Activated naive CD4-positive, alpha-beta T cell treated with anti-CD3 and anti-CD28 coated beads for 36 hours (primary cell): ENCODE data around the gene HDAC8. TPM values are rescaled to one million over a fixed set of nuclear protein-coding genes. Genes with fewer than 3 reads are reported as not detected.
"Not testable (repeated sequence)": the region's sequence is repeated elsewhere in the genome, so short reads cannot be mapped to it uniquely, and the experiment has no call there.

Experiments used
- CTCF ChIA-PET: fragments of 350-600 bp; sonication (Branson Sonifier 250); formaldehyde crosslinking; loops from one replicate; lab custom pipeline; 2021; ENCODE audit warnings: antibody characterized with exemption; lab: Charles Lee
- DNase-seq: peaks from one replicate; pipeline ENCODE4 v3.0.0-alpha.2; 2020
- H3K27ac Mint-ChIP-seq: one replicate; pipeline ENCODE4 v1.8.0; 2021; ENCODE audit warnings: mild to moderate bottlenecking, mixed read lengths
- H3K27me3 Mint-ChIP-seq: one replicate; pipeline ENCODE4 v1.8.0; 2021; ENCODE audit warnings: low read depth, mixed read lengths
- H3K36me3 Mint-ChIP-seq: one replicate; pipeline ENCODE4 v1.8.0; 2021; ENCODE audit warnings: low read depth, mixed read lengths
- H3K4me1 Mint-ChIP-seq: one replicate; pipeline ENCODE4 v1.8.0; 2021; ENCODE audit warnings: low read depth, mixed read lengths
- H3K4me3 Mint-ChIP-seq: one replicate; pipeline ENCODE4 v1.8.0; 2021; ENCODE audit warnings: mild to moderate bottlenecking, moderate library complexity, mixed read lengths
- H3K9me3 Mint-ChIP-seq: one replicate; pipeline ENCODE4 v1.8.0; 2021; ENCODE audit warnings: mixed read lengths
- intact Hi-C: fragments of 100-400 bp; cut with micrococcal nuclease; formaldehyde crosslinking; loops from one replicate; pipeline ENCODE4 v1.15.1; 2023
- total RNA-seq, 2 experiments: library from RNA; stranded (reverse); gene quantifications; one replicate each; pipeline ENCODE4 v1.2.3, GENCODE V29; 2021

HDAC8 gene
- total RNA-seq, 2 experiments from 2014 or later, result 14.8 to 16.8 TPM

DNA sequence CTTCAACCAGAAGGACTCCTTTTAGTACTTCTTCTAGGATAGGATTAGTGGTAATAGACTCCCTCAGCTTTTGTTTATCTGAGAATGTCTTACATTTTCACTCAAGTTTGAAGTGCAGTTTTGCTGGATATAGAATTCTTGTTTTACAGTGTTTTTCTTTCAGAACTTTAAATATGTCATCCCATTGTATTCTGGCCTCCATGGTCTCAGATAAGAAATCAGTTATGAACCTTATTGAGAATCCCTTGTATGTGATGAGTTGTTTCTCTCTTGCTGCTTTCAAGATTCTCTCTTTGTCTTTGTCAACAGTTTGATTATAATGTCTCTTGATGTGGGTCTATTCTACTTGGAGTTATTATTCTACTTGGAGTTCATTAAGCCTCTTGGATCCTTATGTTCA, 150.8 kb downstream of the HDAC8 start:
- DNase-seq, result no peak
- no peak overlapping the region for H3K4me3 Mint-ChIP-seq
- CTCF ChIA-PET, result no interaction called here
- H3K27ac Mint-ChIP-seq, result no peak overlapping the region
- H3K4me1 Mint-ChIP-seq, result no peaks in the 10 kb centered on the region
- intact Hi-C loops, result no loop called here
- no peaks in the 10 kb centered on the region for H3K27me3 Mint-ChIP-seq
- H3K36me3 Mint-ChIP-seq, result peaks cover 9% of the 10 kb centered on the region
- H3K9me3 Mint-ChIP-seq, result peaks cover 12% of the 10 kb centered on the region

DNA sequence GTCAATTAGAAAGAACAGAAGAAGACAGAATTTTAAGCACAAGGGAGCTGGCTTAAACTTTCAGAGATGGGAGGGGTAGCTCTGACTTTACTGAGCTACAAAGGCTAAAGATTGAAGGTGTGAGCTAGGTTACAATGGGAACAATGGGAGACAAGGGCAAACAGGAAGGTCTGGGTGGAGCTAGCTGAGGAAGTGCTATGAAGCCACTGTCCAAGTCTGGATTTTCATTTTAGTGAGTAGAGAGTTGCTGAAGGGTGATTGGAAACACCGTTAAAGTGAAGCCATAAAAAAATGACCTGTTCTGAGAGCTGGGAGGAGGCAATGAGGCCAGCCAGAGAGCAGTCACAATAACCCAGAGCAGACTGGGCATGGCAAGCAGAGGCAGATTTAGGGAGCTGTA, 162.7 kb downstream of the HDAC8 start:
- Mint-ChIP-seq H3K27ac (no peak overlapping the region), H3K4me3 (no peak overlapping the region), H3K27me3 (no peaks in the 10 kb centered on the region), H3K9me3 (peaks cover 2% of the 10 kb centered on the region), H3K36me3 (peaks cover 11% of the 10 kb centered on the region), H3K4me1 (no peaks in the 10 kb centered on the region)
- CTCF ChIA-PET, result no interaction called here
- no peak for DNase-seq
- intact Hi-C loops, result no loop called here

DNA sequence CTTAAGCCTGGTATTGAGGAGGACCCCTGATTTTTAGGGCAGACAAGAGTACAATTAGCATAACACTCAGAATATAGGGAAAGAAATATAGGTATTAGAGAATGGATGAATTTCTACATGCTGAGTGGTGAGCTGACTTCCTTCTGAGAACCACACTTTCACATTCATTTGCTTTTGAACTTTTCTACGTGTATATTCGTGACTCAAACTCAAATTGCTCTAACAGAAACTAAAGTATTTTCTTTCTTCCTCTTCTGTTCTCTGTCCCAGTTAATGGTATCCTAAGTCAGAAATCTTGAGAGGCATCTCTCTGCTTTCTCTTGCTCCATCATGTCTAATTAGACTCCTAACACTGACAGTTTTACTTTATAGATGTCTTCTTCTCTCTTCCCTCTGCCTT, 163.8 kb downstream of the HDAC8 start:
- H3K27me3 Mint-ChIP-seq, result no peaks in the 10 kb centered on the region
- H3K36me3 Mint-ChIP-seq, result peaks cover 12% of the 10 kb centered on the region
- intact Hi-C loops, result no loop called here
- no peak overlapping the region for H3K27ac Mint-ChIP-seq
- H3K4me1 Mint-ChIP-seq, result no peaks in the 10 kb centered on the region
- H3K4me3 Mint-ChIP-seq, result no peak overlapping the region
- H3K9me3 Mint-ChIP-seq, result peaks cover 2% of the 10 kb centered on the region
- CTCF ChIA-PET, result no interaction called here
- no peak for DNase-seq

DNA sequence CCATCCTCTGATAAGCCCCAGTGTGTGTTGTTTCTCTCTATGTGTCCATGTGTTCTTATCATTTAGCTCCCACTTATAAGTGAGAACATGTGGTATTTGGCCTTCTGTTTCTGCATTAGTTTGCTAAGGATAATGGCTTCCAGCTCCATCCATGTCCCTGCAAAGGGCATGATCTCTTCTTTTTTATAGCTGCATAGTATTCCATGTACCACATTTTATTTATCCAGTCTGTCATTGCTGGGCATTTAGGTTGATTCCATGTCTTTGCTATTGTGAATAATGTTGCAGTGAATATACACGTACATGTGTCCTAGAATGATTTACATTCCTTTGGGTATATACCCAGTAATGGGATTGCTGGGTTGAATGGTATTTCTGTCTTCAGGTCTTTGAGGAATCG, 167.5 kb downstream of the HDAC8 start:
- intact Hi-C loops, DNase-seq, CTCF ChIA-PET, H3K36me3 Mint-ChIP-seq, H3K27ac Mint-ChIP-seq, H3K9me3 Mint-ChIP-seq, H3K4me1 Mint-ChIP-seq, H3K4me3 Mint-ChIP-seq, H3K27me3 Mint-ChIP-seq: not testable (repeated sequence)

DNA sequence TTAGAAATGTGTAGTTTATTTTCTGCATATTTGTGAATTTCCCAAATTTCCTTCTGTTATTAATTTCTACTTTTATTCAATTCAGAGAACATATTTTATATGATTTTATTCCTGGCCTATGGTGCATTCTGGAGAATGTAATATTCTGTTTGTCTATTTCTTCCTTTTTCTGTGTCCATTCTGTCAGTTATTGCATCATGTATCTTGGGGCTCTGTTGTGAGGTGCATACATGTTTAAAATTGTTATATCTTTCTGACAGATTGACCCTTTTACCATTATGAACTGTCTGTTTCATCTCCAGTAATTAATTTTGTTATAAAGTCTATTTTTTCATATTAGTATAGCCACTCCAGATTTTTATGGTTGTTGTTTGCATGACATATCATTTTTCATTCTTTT, 170.0 kb downstream of the HDAC8 start:
- H3K27me3 Mint-ChIP-seq, result no peaks in the 10 kb centered on the region
- DNase-seq, result no peak
- no peak overlapping the region for H3K27ac Mint-ChIP-seq
- no peaks in the 10 kb centered on the region for H3K4me1 Mint-ChIP-seq
- H3K9me3 Mint-ChIP-seq, result peaks cover 2% of the 10 kb centered on the region
- no peak overlapping the region for H3K4me3 Mint-ChIP-seq
- intact Hi-C loops, result no loop called here
- peaks cover 4% of the 10 kb centered on the region for H3K36me3 Mint-ChIP-seq
- CTCF ChIA-PET, result interaction anchor here (0.6 kb wide), 1 partner anchor 44 kb away, joined by 4 read pairs; no protein-coding TSS in a partner anchor

DNA sequence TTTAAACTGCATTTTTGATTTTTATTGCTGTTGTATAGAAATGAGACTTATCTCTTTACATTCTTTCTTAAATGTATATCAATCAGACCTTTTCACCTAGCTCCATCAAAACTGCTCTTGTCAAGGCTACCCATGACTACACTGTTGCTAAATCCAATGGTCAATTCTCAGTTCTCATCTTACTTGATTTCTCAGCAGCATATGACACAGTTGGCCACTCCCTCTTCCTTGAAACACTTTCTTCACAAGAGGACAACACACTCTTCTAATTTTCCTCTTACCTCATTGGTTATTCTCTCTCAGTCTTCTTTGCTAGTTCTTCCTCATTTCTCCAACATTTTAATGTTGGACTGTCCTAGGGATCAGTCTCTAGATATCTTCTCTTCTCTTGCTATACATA, 172.8 kb downstream of the HDAC8 start:
- Mint-ChIP-seq H3K9me3 (no peaks in the 10 kb centered on the region), H3K36me3 (no peaks in the 10 kb centered on the region), H3K4me3 (no peak overlapping the region), H3K27ac (no peak overlapping the region), H3K4me1 (no peaks in the 10 kb centered on the region), H3K27me3 (no peaks in the 10 kb centered on the region)
- intact Hi-C loops, result no loop called here
- DNase-seq, result no peak
- CTCF ChIA-PET, result no interaction called here

DNA sequence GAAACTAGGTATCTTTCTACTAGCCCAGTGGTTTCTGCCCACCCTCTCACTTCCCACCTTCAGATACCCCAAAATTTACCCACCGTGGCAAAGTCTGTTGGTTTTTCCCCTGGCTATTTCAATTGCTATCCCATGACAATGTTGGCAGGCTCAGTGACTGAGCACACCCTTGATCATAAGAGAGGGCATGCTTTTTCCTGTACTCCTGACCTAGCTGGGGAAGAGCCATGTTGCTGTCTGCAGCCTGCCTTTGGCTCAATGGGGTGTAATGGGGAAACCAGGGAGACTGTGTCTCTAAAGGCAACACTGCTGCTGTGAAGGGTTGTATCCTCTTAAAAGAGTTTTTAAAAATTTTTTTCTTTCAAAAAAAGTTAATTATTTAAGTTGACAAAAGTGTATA, 176.5 kb downstream of the HDAC8 start:
- intact Hi-C loops, result no loop called here
- DNase-seq, result no peak
- Mint-ChIP-seq H3K27ac (no peak overlapping the region), H3K36me3 (no peaks in the 10 kb centered on the region), H3K4me1 (no peaks in the 10 kb centered on the region), H3K9me3 (no peaks in the 10 kb centered on the region), H3K27me3 (no peaks in the 10 kb centered on the region), H3K4me3 (no peak overlapping the region)
- CTCF ChIA-PET, result no interaction called here

DNA sequence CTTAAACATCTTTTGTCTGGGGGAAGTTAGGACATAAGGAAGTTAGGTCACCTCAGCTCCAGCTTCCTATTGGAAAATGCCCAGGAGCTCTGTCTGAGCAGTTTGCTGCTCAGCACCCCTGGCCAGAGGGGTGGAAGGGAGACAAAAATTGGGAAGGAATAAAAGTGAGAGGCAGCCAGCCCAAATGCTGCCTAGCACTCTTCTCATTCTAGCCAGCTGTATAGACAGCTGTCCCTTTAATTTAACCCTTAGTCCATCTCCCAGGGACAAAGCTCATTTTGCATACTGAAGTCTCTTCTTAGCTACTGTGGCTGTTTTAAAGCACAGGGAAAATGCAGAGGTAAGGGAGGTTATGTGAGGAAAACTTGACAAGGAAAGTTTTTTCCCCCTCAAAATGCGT, 177.4 kb downstream of the HDAC8 start:
- no peaks in the 10 kb centered on the region for H3K9me3 Mint-ChIP-seq
- no peaks in the 10 kb centered on the region for H3K36me3 Mint-ChIP-seq
- intact Hi-C loops, result no loop called here
- H3K4me1 Mint-ChIP-seq, result no peaks in the 10 kb centered on the region
- H3K27me3 Mint-ChIP-seq, result no peaks in the 10 kb centered on the region
- no peak overlapping the region for H3K4me3 Mint-ChIP-seq
- CTCF ChIA-PET, result no interaction called here
- no peak for DNase-seq
- H3K27ac Mint-ChIP-seq, result no peak overlapping the region

DNA sequence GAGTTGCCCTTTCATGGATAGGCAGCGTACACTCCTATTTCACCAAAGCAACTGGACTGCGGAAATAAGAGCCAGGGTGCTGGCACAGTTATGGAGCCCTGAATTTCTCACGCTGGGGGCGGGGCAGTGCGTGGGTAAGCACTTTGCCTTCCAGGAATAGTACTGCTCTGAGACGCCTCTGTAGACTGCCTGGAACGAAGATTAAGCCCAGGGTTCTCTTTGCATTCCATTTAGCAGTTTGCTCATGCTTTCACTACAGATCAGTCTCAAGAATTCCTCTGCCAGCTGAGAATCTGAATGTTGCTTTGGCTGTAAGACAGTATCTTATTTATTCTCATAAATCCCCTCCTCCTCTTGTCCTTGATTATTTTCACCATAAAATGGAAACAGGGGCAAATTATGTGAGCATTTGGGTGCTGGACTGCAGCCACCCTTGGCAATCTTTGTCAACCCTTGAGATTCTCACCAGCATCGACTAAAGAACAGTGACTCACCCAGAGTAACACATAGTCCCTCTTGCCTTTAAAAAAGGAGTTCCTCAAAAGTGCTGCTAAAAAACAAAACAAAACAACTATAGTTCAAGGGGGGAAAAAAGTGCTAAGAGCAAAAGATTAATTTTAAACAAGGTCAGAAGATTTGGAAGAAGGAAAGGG, 178.0 kb downstream of the HDAC8 start:
- no peak for DNase-seq
- CTCF ChIA-PET, result no interaction called here
- Mint-ChIP-seq H3K4me1 (no peaks in the 10 kb centered on the region), H3K27ac (no peak overlapping the region), H3K36me3 (no peaks in the 10 kb centered on the region), H3K9me3 (no peaks in the 10 kb centered on the region), H3K27me3 (no peaks in the 10 kb centered on the region), H3K4me3 (no peak overlapping the region)
- intact Hi-C loops, result no loop called here

DNA sequence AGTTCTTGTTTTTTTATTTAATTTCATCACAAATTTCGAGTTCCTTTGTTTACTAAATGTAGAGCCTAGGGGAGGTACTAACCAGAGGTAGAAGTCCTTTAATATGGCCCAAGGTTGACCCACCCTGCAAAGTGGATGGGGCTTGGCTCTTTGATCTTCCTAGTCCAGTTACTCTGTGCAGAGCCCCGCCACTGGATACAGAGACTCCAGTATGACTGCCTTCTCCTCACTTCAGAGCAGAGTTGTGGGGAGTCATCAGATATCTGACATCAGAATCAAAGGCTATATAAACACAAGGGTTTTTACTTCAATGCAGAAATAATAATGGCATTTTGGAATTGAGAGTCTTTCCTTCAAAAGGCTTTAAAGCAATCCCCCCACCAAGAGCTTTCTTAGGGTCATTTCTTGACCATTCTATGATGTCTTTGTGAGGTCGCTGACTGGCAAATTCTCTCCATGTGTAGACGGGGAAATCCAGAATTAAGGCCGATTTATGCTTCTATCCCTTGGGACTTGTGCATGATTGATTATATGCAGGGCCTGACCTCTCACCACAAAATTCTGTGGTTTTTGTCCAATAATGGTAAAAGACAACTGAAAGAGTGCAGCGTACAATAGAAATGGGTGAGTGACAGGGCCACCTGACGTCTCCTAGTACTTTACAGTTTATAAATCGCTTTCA, 178.7 kb downstream of the HDAC8 start:
- Mint-ChIP-seq H3K36me3 (no peaks in the 10 kb centered on the region), H3K4me3 (no peak overlapping the region), H3K27ac (no peak overlapping the region), H3K4me1 (no peaks in the 10 kb centered on the region), H3K27me3 (no peaks in the 10 kb centered on the region), H3K9me3 (no peaks in the 10 kb centered on the region)
- CTCF ChIA-PET, result no interaction called here
- intact Hi-C loops, result no loop called here
- DNase-seq, result no peak

DNA sequence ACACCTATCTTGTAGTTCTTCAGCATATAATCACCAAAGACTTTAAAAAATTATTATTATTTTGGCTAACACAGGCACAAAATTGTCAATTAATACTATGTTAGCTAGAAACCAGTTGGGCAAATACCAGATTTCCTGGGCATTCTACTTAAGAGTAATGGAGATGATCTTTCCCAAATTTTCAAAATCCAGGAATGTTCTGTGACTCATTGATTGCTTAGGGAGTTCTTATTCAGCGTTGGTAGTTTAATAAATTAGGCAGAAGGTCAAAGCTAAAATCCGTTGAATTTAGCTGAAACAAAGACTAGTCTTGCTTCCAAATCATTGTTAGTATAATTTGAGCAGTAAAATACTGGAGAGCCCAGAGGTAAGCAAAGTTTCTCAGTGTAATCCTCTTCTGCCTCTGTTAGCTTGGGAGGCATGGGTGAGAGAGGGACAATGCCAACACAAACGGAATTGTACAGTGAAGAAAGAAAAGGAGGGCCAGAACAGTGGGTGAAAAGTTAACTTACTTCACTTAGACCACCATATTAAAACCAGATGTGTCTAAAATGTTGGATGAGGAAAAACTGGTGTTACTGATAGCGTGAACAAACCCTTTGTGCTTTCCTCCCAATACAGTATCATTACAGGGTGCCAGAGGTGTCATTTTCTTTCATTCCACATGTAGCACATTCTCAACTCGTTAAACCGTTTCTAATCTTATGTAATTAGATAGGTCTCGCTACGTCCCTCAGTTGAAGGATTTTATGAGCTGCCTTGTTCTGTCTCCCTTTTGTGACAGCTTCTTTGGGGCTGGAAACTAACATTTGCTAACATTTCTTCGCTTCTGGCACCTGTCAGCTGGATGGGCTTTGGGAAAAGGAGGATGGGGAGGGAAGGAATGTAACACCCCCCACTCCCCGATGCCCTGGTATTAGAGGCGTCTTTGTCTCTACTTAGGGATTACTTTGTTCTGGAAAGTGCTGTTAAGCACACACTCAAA, 179.5 kb downstream of the HDAC8 start:
- no peaks in the 10 kb centered on the region for H3K27me3 Mint-ChIP-seq
- H3K4me1 Mint-ChIP-seq, result no peaks in the 10 kb centered on the region
- no peak overlapping the region for H3K27ac Mint-ChIP-seq
- intact Hi-C loops, result no loop called here
- H3K36me3 Mint-ChIP-seq, result no peaks in the 10 kb centered on the region
- H3K9me3 Mint-ChIP-seq, result no peaks in the 10 kb centered on the region
- CTCF ChIA-PET, result no interaction called here
- H3K4me3 Mint-ChIP-seq, result no peak overlapping the region
- DNase-seq, result no peak

DNA sequence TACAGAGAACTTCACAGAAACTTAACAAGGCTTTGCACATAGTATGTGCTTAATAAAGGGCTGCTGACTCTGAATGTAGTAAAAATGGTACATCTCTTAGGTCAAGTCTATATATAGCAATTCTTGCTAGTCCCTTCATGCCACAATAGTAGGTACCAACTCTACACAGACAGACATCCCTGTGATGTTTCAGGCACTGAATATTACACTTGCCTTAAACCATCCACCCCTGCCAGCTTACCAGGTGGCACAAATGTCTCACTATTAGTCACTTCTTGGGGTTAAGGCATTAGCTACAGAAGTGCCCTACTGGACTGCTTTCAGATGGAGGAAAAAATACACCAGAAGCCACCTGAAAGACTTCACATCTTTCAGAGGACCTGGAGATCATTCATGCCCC, 180.6 kb downstream of the HDAC8 start:
- no peaks in the 10 kb centered on the region for H3K27me3 Mint-ChIP-seq
- intact Hi-C loops, result no loop called here
- CTCF ChIA-PET, result no interaction called here

More for the DNA sequence above, 180.6 kb downstream of the HDAC8 start:
- no peaks in the 10 kb centered on the region for H3K9me3 Mint-ChIP-seq
- H3K27ac Mint-ChIP-seq, result no peak overlapping the region
- H3K36me3 Mint-ChIP-seq, result no peaks in the 10 kb centered on the region
- no peak overlapping the region for H3K4me3 Mint-ChIP-seq
- DNase-seq, result no peak
- H3K4me1 Mint-ChIP-seq, result no peaks in the 10 kb centered on the region
